ENCODE results near the gene AMOTL1.

Gene AMOTL1

GRCh38 chr11:94858012-94858705 is 90.0 kb downstream of the AMOTL1 start:
- no peak for DNase-seq

- DNase-seq = no peak
Measured at GRCh38 chr11:94860333-94860732, 92.2 kb downstream of the AMOTL1 start.

GRCh38 chr11:94861306-94861845 is 93.2 kb downstream of the AMOTL1 start:
- DNase-seq = no peak

GRCh38 chr11:94862926-94863880 is 95.0 kb downstream of the AMOTL1 start:
- DNase-seq = no peak

- no peak for DNase-seq
Measured at GRCh38 chr11:94864506-94865045, 96.4 kb downstream of the AMOTL1 start.

GRCh38 chr11:94866231-94866822 is 98.2 kb downstream of the AMOTL1 start:
- DNase-seq = no peak

GRCh38 chr11:94866936-94867795 is 99.0 kb downstream of the AMOTL1 start:
- DNase-seq = no peak

- DNase-seq = no peak
Measured at GRCh38 chr11:94868468-94868867, 100.3 kb downstream of the AMOTL1 start.

- DNase-seq = no peak
Measured at GRCh38 chr11:94869186-94869585, 101.0 kb downstream of the AMOTL1 start.

- DNase-seq = no peak
Measured at GRCh38 chr11:94870422-94870821, 102.3 kb downstream of the AMOTL1 start.

- no peak for DNase-seq
Measured at GRCh38 chr11:94871491-94872185, 103.5 kb downstream of the AMOTL1 start.

GRCh38 chr11:94873916-94874540 is 105.9 kb downstream of the AMOTL1 start:
- DNase-seq = no peak

- no peak for DNase-seq
Measured at GRCh38 chr11:94876222-94876621, 108.1 kb downstream of the AMOTL1 start.

GRCh38 chr11:94876645-94877442 is 108.7 kb downstream of the AMOTL1 start:
- DNase-seq = peak; percentile 24 to 43

- DNase-seq = no peak
Measured at GRCh38 chr11:94877443-94878200, 109.5 kb downstream of the AMOTL1 start.

- DNase-seq = no peak
Measured at GRCh38 chr11:94879006-94879405, 110.8 kb downstream of the AMOTL1 start.

- no peak for DNase-seq
Measured at GRCh38 chr11:94880216-94880615, 112.1 kb downstream of the AMOTL1 start.

GRCh38 chr11:94882931-94883330 is 114.8 kb downstream of the AMOTL1 start:
- no peak for DNase-seq

- no peak for DNase-seq
Measured at GRCh38 chr11:94883878-94884277, 115.7 kb downstream of the AMOTL1 start.

Measured in AML-193 (cell line).